HG03432 (cell line): ENCODE results near the gene JAM3.
"Not testable (repeated sequence)": the region's sequence is repeated elsewhere in the genome, so short reads cannot be mapped to it uniquely, and the experiment has no call there.

Experiments
- ATAC-seq: cut with Tn5 transposase; IDR thresholded peaks from one replicate; pipeline ENCODE4 v1.9.1; 2021; ENCODE audit warnings: mild to moderate bottlenecking, moderate library complexity; ENCODE audit not compliant: unreplicated experiment

Gene JAM3

GRCh38 chr11:134173296-134173695 lies 104.4 kb downstream of the JAM3 start:
- ATAC-seq: no peak

DNA sequence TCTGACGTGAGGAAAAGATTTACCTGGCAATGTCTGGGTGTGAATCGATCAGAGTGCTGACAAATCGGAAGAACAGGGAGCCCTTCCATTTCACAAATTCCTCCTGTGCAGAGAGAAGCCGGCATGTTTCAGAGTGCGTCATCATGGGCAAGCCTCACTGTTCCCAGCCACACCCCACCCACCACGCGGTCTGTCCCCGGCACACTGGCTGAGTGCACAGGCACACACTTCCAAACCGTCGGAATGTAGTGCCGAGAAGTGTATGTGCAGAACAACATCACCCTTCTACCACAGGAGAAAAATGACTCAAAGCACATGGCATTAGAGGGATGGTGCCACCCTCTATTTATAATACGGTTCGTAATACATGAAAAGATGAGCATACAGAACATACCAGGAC lies 107.4 kb downstream of the JAM3 start:
- ATAC-seq: no peak

DNA sequence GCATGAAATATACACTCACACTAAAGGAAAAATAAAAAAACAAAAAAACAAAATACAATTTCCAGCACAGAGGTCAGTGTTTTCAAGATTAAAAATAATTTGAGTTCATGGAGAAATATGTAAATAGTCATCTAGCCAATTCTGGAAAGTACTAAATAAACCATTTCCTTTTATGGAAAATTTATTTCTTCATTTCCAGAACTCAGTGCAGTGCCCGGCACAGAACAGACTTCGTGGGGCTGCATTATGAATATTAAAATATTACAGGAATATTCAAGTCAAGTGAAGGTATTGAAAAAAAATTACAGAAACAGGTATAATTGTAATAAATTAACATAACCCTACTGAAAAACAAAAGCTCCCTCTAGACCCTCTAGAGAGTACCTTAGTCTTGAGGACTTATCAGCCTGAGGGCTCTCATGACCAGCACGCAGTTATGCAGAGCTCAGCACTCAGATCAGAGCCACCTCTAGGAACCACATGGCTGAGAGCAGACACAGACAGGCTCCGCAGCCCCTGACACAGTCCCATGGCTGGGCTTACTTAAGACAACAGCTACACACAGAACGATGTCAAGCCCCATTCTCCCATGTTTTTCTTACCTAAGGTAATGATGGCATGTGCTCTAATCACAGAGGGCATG lies 109.3 kb downstream of the JAM3 start:
- ATAC-seq: no peak

- no peak for ATAC-seq
These were observed 112.8 kb downstream of the JAM3 start for GRCh38 chr11:134181707-134182106.

DNA sequence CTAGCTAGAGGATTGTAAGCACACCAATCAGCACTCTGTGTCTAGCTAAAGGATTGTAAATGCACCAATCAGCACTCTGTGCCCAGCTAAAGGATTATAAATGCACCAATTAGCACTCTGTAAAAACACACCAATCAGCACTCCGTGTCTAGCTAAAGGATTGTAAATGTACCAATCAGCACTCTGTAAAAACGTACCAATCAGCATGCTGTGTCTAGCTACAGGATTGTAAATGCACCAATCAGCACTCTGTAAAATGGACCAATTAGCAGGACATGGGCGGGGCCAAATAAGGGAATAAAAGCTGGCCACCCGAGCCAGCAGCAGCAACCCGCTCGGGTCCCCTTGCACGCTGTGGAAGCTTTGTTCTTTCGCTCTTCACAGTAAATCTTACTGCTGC lies 119.2 kb downstream of the JAM3 start:
- ATAC-seq: not testable (repeated sequence)

DNA sequence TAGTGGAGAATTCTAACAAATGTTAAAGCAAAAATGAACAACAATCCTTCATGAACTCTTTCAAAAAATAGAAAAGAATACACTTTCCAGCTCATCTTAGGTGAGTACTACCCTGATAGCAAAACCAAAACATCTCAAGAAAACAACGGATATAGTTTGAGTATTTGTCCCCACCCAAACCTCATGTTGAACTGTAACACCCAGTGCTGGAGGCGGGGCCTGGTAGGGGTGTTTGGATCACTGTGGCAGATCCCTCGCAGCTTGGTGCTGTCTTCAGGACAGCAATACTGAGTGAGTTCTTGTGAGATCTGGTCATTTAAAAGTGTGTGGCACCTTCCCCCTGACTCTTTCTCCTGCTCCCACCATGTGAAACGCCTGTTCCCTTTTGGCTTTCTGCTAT lies 127.9 kb downstream of the JAM3 start:
- no peak for ATAC-seq

DNA sequence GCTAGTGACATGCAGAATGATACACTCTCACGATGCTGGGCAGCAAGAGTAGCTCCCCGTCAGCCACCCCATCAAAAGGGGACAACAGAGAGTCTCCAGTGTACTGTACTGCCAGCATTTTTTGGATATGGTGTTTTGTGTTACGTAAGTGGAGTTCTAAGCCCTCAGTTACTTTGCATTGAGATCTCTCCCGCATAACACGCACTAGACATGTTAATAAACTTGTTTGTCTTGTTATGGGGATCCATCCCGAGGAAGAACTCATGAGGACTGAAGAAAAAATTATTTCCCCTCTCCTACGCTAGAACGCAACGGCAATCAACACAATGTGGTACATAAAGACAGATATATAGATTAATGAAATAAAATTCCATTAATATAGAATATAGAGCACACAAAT lies 130.7 kb downstream of the JAM3 start:
- no peak for ATAC-seq

- no peak for ATAC-seq
These were observed 131.8 kb downstream of the JAM3 start for GRCh38 chr11:134200688-134201087.
